OCI-LY7 (cell line): ENCODE data around the gene RIN2. TPM values are rescaled to one million over a fixed set of nuclear protein-coding genes. Genes with fewer than 3 reads are reported as not detected.

Source experiments
- BruUV-seq: library from RNA; stranded (reverse); fragments of 400-500 nt; replicated peaks from 2 replicates; lab custom pipeline; 2021; lab: Mats Ljungman, UMichigan
- CTCF ChIA-PET: fragments of 300-600 bp; sonication (Branson Sonifier 250); formaldehyde crosslinking; loops from one replicate; lab custom pipeline; 2022; ENCODE audit warnings: antibody characterized with exemption; ENCODE audit not compliant: unreplicated experiment; lab: Charles Lee
- POLR2A ChIA-PET: fragments of 300-600 bp; sonication (Branson Sonifier 250); formaldehyde crosslinking; loops from one replicate; lab custom pipeline; 2022; ENCODE audit warnings: antibody characterized with exemption; lab: Charles Lee
- DNase-seq: peaks from one replicate; pipeline ENCODE4 v3.0.0-alpha.2; 2015; ENCODE audit warnings: low spot score
- H2AFZ ChIP-seq: fragments of 200-600 bp; sonication (generic), shearing (Covaris generic); 2 replicates; pipeline ENCODE4 v1.6.1; 2014; ENCODE audit warnings: mild to moderate bottlenecking, antibody characterized with exemption, low read length, moderate library complexity
- H3K27ac ChIP-seq: fragments of 200-600 bp; sonication (generic); 2 replicates; pipeline ENCODE4 v1.5.1; 2014; ENCODE audit warnings: mixed run types, low read depth, mild to moderate bottlenecking, moderate library complexity, low read length, inconsistent platforms; ENCODE audit not compliant: poor library complexity, severe bottlenecking
- H3K36me3 ChIP-seq: fragments of 200-600 bp; sonication (generic); 2 replicates; pipeline ENCODE4 v1.6.1; 2014; ENCODE audit warnings: mild to moderate bottlenecking, antibody characterized with exemption, low read length, moderate library complexity, mixed read lengths; ENCODE audit not compliant: insufficient read depth
- H3K4me1 ChIP-seq: fragments of 200-600 bp; sonication (generic); 2 replicates; pipeline ENCODE4 v1.5.1; 2014; ENCODE audit warnings: mild to moderate bottlenecking, low read length; ENCODE audit not compliant: insufficient read depth, poor library complexity, severe bottlenecking
- H3K4me2 ChIP-seq: fragments of 200-600 bp; sonication (generic); 2 replicates; pipeline ENCODE4 v1.6.1; 2014; ENCODE audit warnings: mild to moderate bottlenecking, low read length
- H3K4me3 ChIP-seq: fragments of 200-600 bp; sonication (generic); 2 replicates; pipeline ENCODE4 v1.5.1; 2014; ENCODE audit warnings: mild to moderate bottlenecking, low read depth, low read length; ENCODE audit not compliant: poor library complexity, severe bottlenecking
- H3K79me2 ChIP-seq: fragments of 200-600 bp; sonication (generic); 2 replicates; pipeline ENCODE4 v1.6.1; 2016; ENCODE audit warnings: low read depth, mild to moderate bottlenecking, low read length, moderate library complexity, mixed read lengths; ENCODE audit not compliant: insufficient read depth
- H3K9me2 ChIP-seq: fragments of 200-600 bp; sonication (generic); 2 replicates; pipeline ENCODE4 v1.6.1; 2016; ENCODE audit warnings: mild to moderate bottlenecking, low read length, mixed read lengths; ENCODE audit not compliant: insufficient read depth
- H3K9me3 ChIP-seq: fragments of 200-600 bp; sonication (generic); 2 replicates; pipeline ENCODE4 v1.6.1; 2014; ENCODE audit warnings: mild to moderate bottlenecking, mixed run types, low read length, mixed read lengths
- H4K20me1 ChIP-seq: fragments of 200-600 bp; sonication (generic); 2 replicates; pipeline ENCODE4 v1.6.1; 2014; ENCODE audit warnings: mild to moderate bottlenecking, antibody characterized with exemption, low read length, moderate library complexity, mixed read lengths; ENCODE audit not compliant: insufficient read depth
- EZH2phosphoT487 ChIP-seq: fragments of 200-600 bp; sonication (generic); IDR thresholded peaks from 2 replicates; pipeline ENCODE4 v1.6.1; 2018; ENCODE audit warnings: low read depth, borderline replicate concordance, mild to moderate bottlenecking, mixed run types, antibody characterized with exemption, low read length, moderate library complexity, mixed read lengths
- intact Hi-C: fragments of 100-400 bp; cut with micrococcal nuclease; formaldehyde crosslinking; loops from one replicate; pipeline ENCODE4 v1.10.0; 2022; ENCODE audit not compliant: unreplicated experiment
- total RNA-seq, 2 experiments: library from RNA; depleted of rRNA in 1 of 2; stranded (reverse); fragments of >200 nt in 1 of 2; shearing (Covaris generic) in 1 of 2; gene quantifications; 2 replicates each; pipeline ENCODE4 v1.2.3, GENCODE V29; 2014 to 2022
- TF ChIP-seq, protein P1 (sequence below): fragments of 200-600 bp; sonication (generic); conservative IDR thresholded peaks from 2 replicates; pipeline ENCODE4 v1.5.1; 2014; ENCODE audit warnings: mild to moderate bottlenecking, antibody characterized with exemption, low read length, moderate library complexity, mixed read lengths

Gene RIN2
- total RNA-seq, 2 experiments from 2014 or later: not detected

DNA sequence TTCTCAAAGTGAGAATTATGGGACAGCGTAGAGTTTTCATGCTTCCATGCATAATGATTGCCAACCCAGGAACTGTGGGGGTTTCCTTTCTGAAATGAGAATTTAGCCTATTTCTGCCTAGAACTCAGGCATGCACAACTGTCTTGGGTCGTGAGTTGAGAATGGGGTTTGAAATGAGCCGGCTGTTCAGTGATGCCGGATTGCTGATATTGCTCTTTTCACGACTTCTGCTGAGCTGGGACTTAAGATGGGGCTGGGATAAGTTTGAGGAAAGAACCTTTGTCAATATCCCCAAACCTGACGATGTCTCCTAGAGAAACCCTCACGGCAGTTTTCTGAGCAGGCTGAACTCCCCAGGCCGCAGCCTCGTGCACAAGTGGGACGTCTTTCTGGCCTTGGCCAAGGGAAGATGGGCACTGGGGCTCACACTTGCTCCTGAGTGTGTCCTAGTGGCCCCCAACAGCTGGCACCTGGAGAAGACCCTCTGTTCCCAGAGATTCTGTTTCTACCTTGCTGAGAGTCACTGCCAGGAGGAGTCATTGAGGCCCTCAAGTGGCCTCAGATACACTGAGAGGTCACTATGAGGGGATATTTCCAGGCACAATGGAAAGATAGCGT is 34.1 kb upstream of the RIN2 start:
- CTCF ChIA-PET: no interaction called here
- Histone ChIP-seq H3K4me1 (no peaks in the 10 kb centered on the region), H3K36me3 (no peaks in the 10 kb centered on the region), H3K79me2 (no peaks in the 10 kb centered on the region), H4K20me1 (no peaks in the 10 kb centered on the region), H3K9me2 (no peaks in the 10 kb centered on the region), H3K9me3 (no peaks in the 10 kb centered on the region), H3K27ac (no peak overlapping the region), H3K4me3 (no peak overlapping the region), H2AFZ (no peak overlapping the region), H3K4me2 (no peak overlapping the region)
- POLR2A ChIA-PET: no interaction called here
- no TSS peak for BruUV-seq
- intact Hi-C loops: no loop called here
- DNase-seq: no peak
- no peak for TF ChIP-seq EZH2phosphoT487
- TF ChIP-seq, protein P1, sequence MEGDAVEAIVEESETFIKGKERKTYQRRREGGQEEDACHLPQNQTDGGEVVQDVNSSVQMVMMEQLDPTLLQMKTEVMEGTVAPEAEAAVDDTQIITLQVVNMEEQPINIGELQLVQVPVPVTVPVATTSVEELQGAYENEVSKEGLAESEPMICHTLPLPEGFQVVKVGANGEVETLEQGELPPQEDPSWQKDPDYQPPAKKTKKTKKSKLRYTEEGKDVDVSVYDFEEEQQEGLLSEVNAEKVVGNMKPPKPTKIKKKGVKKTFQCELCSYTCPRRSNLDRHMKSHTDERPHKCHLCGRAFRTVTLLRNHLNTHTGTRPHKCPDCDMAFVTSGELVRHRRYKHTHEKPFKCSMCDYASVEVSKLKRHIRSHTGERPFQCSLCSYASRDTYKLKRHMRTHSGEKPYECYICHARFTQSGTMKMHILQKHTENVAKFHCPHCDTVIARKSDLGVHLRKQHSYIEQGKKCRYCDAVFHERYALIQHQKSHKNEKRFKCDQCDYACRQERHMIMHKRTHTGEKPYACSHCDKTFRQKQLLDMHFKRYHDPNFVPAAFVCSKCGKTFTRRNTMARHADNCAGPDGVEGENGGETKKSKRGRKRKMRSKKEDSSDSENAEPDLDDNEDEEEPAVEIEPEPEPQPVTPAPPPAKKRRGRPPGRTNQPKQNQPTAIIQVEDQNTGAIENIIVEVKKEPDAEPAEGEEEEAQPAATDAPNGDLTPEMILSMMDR: no peak

- Histone ChIP-seq H3K36me3 (no peaks in the 10 kb centered on the region), H3K4me3 (no peak overlapping the region), H3K27ac (no peak overlapping the region), H3K9me2 (no peaks in the 10 kb centered on the region), H3K4me1 (no peaks in the 10 kb centered on the region), H4K20me1 (no peaks in the 10 kb centered on the region), H3K79me2 (no peaks in the 10 kb centered on the region), H3K9me3 (no peaks in the 10 kb centered on the region), H3K4me2 (no peak overlapping the region), H2AFZ (no peak overlapping the region)
- TF ChIP-seq EZH2phosphoT487: no peak
- TF ChIP-seq, protein P1: no peak
- ChIA-PET POLR2A (no interaction called here), CTCF (interaction anchor here (0.6 kb wide), 1 partner anchor 715 kb away, joined by 3 read pairs; no protein-coding TSS in a partner anchor)
- intact Hi-C loops: no loop called here
- DNase-seq: no peak
- BruUV-seq: no TSS peak
Measured at GRCh38 chr20:19725373-19725772, 32.7 kb upstream of the RIN2 start.

DNA sequence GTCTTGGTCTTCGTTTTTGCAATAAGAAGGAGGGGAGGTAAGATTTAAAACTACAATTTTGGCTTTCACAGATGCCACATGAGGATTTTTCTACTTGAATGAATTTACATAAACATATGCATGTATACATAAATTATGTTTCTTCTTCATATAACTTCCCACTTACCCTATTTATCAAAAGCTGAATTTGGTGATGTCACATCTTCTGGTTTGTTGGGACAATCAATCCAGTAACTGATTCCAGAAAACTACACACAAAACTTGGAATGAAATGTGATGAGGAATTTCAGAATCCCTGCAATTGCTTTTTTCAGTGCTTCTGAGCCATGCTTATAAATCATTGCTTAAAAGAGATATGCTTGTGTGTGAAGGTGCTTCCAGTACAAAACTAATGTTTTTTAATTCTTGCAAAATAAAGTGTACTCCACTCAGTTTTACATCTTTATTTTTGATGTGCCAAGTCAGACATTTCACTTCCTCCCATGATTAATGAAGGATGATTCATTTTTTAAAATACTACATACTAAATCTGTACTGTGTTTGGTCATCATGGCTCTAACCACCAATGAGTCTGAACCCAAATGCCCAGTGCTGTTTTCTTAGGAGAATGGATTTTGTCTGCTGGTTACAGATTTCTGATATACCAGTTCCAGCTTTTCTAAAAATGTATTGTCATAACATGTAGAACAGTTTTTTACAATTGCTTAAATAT is 32.1 kb upstream of the RIN2 start:
- intact Hi-C loops: no loop called here
- CTCF ChIA-PET: no interaction called here
- H3K4me3 ChIP-seq: no peak overlapping the region

More for the DNA sequence above, 32.1 kb upstream of the RIN2 start:
- DNase-seq: no peak
- Histone ChIP-seq H3K36me3 (no peaks in the 10 kb centered on the region), H3K9me3 (no peaks in the 10 kb centered on the region), H3K79me2 (no peaks in the 10 kb centered on the region), H2AFZ (no peak overlapping the region), H3K4me2 (no peak overlapping the region), H3K4me1 (no peaks in the 10 kb centered on the region), H4K20me1 (no peaks in the 10 kb centered on the region), H3K9me2 (no peaks in the 10 kb centered on the region), H3K27ac (no peak overlapping the region)
- TF ChIP-seq EZH2phosphoT487: no peak
- TF ChIP-seq, protein P1: no peak
- POLR2A ChIA-PET: no interaction called here
- no TSS peak for BruUV-seq
